Rectal smooth muscle tissue (tissue), 1 donor: ENCODE measurements around the gene RACK1.

ENCODE experiments used
- H3K27ac ChIP-seq: one replicate; pipeline ENCODE4 v1.7.0; 2013; ENCODE audit warnings: low read depth, low read length, inconsistent platforms
- H3K27me3 ChIP-seq: one replicate; pipeline ENCODE4 v1.7.0; 2013; ENCODE audit warnings: low read length; ENCODE audit not compliant: control insufficient read depth, insufficient read depth
- H3K36me3 ChIP-seq: one replicate; pipeline ENCODE4 v1.7.0; 2013; ENCODE audit warnings: low read length; ENCODE audit not compliant: control insufficient read depth, insufficient read depth
- H3K4me1 ChIP-seq: one replicate; pipeline ENCODE4 v1.7.0; 2013; ENCODE audit warnings: low read length; ENCODE audit not compliant: control insufficient read depth, insufficient read depth
- H3K4me3 ChIP-seq: one replicate; pipeline ENCODE4 v1.7.0; 2013; ENCODE audit warnings: low read length
- H3K9ac ChIP-seq: one replicate; pipeline ENCODE4 v1.7.0; 2013; ENCODE audit warnings: low read length

RACK1 gene

GRCh38 chr5:181255276-181255675 lies 11.6 kb upstream of the RACK1 start:
- peaks cover 17% of the 10 kb centered on the region for H3K4me1 ChIP-seq
- H3K9ac ChIP-seq = no peak overlapping the region
- H3K36me3 ChIP-seq = peaks cover 3% of the 10 kb centered on the region
- no peak overlapping the region for H3K27ac ChIP-seq
- H3K4me3 ChIP-seq = no peak overlapping the region
- no peaks in the 10 kb centered on the region for H3K27me3 ChIP-seq

- peaks cover 25% of the 10 kb centered on the region for H3K4me1 ChIP-seq
- H3K36me3 ChIP-seq = no peaks in the 10 kb centered on the region
- no peaks in the 10 kb centered on the region for H3K27me3 ChIP-seq
- H3K9ac ChIP-seq = no peak overlapping the region
- H3K27ac ChIP-seq = peak overlapping the region; percentile 63
- H3K4me3 ChIP-seq = peak overlapping the region; percentile 59
Observed at GRCh38 chr5:181248277-181248676, 4.6 kb upstream of the RACK1 start.

DNA sequence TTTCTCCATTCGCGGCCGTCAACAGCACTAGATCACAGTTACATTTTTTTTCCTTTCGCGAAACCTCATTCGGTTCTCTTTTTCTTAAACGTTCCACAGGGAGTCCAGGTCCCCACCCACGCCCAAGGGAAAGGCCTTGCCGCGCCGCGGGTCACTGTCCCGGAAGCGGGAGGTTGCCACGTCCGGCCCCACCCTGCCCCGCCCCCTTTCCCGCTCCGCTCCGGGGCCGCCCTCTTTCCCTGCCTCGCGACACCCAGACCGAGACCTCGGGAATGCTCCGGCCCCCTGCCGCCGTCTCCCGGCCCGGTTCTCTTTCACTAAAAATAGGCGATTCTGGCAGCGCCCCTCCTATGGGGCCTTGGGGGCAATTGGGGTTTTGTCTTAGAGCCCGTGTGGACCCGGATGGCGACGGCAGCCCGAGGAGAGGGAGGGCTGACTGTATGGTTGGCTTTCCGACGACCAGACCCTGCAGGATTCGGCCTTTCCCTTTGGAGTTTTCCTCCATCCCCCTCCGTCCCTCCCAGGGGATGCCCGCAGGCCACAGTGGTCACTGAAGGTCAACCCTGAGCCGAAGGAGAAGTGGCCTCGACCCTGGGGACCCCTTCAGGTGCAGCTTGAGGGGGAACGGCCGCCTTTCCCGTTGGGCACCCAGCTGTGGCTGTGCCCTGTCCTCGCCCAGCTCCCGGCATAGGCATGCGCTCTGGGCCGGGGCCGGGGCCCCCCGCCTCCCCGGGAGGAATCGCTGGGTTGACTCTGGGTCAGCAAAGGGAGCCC lies 2.8 kb upstream of the RACK1 start:
- H3K36me3 ChIP-seq = peaks cover 7% of the 10 kb centered on the region
- H3K27me3 ChIP-seq = no peaks in the 10 kb centered on the region
- peak overlapping the region; percentile 96 for H3K27ac ChIP-seq
- H3K4me3 ChIP-seq = peak overlapping the region; percentile 99
- peak overlapping the region; percentile 99 for H3K9ac ChIP-seq
- peaks cover 39% of the 10 kb centered on the region for H3K4me1 ChIP-seq

DNA sequence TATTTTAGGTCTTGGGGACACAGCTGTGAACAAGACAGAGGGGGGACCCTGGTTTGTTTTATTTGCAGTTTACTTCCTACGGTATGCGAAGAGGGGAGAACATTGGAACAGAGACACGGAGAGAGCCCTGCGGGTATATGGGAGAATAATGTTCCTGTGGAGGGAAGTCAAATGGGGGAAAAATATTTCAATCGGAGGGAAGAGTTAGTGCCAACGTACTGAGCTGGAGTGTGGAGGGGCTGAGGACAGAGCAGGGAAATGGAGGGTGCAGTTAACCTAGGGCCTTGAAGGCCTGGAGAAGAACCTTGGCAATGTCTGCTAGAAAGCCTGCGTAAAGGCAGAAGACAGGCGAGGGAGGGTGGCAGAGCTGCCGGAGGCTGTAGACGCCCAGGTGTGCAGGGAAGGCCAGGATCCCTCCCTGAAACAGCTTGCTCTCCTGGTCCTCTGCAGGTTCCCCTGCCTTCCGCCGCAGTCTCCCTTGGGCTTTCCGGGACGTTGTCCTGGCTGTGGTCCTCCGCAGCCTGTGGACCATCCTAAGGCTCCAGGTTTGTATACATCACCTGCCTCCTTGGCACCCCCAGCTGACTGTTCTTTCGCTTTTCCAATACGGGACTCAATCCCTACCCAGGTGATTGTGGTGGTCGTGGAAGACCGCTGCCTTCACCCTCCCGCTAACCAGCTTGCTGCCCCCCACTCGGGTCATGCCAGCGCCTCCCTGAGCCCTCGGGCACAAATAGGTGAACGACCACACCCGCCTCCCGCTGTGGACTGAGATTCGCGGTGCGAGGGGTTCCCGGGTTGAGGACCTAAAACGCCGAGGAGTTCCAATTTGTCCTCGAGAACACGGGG lies 1.9 kb upstream of the RACK1 start:
- Histone ChIP-seq H3K27ac (peak overlapping the region; percentile 96), H3K9ac (peak overlapping the region; percentile 77), H3K4me3 (peak overlapping the region; percentile 99), H3K36me3 (peaks cover 12% of the 10 kb centered on the region), H3K27me3 (no peaks in the 10 kb centered on the region), H3K4me1 (peaks cover 39% of the 10 kb centered on the region)

DNA sequence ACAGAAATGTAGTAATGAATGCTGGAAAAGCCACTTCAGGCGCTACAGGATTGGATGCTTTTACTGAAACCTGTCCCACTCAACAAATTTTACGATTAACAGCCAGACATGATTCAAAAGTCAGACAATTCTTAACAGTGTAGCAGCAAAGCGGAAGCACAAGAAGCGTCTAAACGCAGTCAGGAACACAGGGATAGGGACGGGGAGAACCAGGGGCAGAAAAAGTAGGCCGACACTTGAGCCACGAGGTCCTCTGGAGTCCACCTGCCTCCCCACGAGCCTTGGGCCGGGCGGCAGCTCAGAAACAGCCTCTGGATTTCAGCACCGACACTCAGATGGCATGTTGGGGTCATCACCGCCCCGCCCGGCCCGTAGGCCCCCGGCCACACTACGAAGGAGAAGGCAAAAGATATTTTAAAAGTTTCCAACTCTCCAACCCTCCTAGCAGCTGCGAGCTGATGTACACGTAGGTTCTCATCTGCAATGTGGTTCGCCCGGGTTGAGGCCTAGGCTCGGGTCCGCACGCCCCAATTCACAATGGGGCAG lies 615 bp downstream of the RACK1 start:
- H3K27me3 ChIP-seq = no peaks in the 10 kb centered on the region
- H3K27ac ChIP-seq = peak overlapping the region; percentile 86
- H3K36me3 ChIP-seq = peaks cover 26% of the 10 kb centered on the region
- peak overlapping the region; percentile 93 for H3K9ac ChIP-seq
- peak overlapping the region; percentile 97 for H3K4me3 ChIP-seq
- peaks cover 28% of the 10 kb centered on the region for H3K4me1 ChIP-seq

DNA sequence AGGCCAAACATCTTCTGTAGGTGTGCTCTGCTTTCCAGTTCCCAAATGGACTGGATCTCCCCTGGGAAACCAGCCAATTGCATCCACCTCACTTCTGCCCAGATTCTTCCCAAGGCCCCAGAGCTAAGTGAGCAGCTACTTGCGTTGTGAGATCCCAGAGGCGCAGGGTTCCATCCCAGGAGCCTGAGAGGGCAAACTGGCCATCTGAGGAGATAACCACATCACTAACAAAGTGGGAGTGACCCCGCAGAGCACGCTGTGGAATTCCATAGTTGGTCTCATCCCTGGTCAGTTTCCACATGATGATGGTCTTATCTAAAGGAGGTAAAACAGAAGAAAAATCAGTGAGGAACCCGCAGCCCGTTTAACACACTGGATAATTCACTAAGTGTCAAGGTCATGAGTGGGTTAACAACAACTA lies 1.7 kb downstream of the RACK1 start:
- H3K36me3 ChIP-seq = peaks cover 37% of the 10 kb centered on the region
- H3K4me3 ChIP-seq = peak overlapping the region; percentile 97
- no peak overlapping the region for H3K9ac ChIP-seq
- H3K4me1 ChIP-seq = peaks cover 23% of the 10 kb centered on the region
- peak overlapping the region; percentile 86 for H3K27ac ChIP-seq
- H3K27me3 ChIP-seq = no peaks in the 10 kb centered on the region

DNA sequence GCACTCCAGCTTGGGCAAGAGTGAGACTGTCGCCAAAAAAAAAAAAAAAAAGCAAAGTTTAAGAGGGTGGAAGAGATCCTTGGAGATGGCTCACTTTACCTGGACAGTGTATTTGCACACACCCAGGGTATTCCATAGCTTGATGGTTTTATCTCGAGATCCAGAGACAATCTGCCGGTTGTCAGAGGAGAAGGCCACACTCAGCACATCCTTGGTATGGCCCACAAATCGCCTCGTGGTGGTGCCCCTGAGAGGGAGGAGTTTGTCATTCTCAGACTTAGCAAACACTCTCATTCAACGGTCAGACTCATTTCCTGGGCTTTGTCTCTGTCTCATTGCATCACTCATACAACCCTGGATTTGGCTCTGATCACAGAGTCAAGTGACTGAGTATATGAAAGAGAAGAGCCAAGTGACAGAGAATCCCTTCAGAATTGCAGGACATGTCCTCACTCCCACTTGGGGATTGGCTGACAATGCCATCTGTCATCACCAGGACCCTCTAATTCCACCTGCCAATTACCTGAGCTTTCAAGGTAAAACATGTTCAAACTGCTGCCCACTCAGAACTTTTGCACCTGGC lies 2.2 kb downstream of the RACK1 start:
- peaks cover 42% of the 10 kb centered on the region for H3K36me3 ChIP-seq
- no peak overlapping the region for H3K9ac ChIP-seq
- H3K27me3 ChIP-seq = no peaks in the 10 kb centered on the region
- peaks cover 23% of the 10 kb centered on the region for H3K4me1 ChIP-seq
- peak overlapping the region; percentile 97 for H3K4me3 ChIP-seq
- H3K27ac ChIP-seq = no peak overlapping the region

GRCh38 chr5:181239062-181239663 lies 4.5 kb downstream of the RACK1 start:
- Histone ChIP-seq H3K4me3 (no peak overlapping the region), H3K27me3 (no peaks in the 10 kb centered on the region), H3K9ac (no peak overlapping the region), H3K36me3 (peaks cover 51% of the 10 kb centered on the region), H3K4me1 (peaks cover 15% of the 10 kb centered on the region), H3K27ac (no peak overlapping the region)

DNA sequence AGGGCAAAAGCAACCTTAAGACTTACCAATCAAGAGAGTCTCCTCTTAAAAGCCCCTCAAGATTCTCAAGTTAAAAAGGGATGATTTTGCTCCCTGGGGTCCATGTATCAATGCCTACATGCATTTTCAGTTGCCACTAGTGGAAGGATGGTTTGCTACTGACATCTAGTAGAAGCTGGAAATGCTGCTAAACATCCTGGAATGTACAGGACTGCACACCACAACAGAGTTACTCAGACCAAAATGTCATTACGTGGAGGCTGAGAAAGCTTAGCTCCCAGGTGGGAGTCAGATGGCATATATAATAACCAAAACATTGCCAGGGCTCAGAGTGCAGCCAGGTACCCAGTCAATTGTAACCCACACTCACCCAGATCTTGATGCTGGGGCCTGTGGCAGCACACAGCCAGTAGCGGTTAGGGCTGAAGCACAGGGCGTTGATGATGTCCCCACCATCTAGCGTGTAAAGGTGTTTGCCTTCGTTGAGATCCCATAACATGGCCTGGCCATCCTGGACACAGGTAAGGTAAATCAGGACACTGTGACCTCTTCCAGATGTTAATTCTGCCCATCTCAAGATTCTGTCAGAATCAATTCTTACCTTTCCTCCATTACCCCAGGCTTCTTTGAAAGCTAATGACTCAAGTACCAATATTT lies 5.8 kb downstream of the RACK1 start:
- H3K4me1 ChIP-seq = peaks cover 15% of the 10 kb centered on the region
- peaks cover 55% of the 10 kb centered on the region for H3K36me3 ChIP-seq
- no peak overlapping the region for H3K4me3 ChIP-seq
- H3K9ac ChIP-seq = no peak overlapping the region
- H3K27me3 ChIP-seq = no peaks in the 10 kb centered on the region
- H3K27ac ChIP-seq = no peak overlapping the region

DNA sequence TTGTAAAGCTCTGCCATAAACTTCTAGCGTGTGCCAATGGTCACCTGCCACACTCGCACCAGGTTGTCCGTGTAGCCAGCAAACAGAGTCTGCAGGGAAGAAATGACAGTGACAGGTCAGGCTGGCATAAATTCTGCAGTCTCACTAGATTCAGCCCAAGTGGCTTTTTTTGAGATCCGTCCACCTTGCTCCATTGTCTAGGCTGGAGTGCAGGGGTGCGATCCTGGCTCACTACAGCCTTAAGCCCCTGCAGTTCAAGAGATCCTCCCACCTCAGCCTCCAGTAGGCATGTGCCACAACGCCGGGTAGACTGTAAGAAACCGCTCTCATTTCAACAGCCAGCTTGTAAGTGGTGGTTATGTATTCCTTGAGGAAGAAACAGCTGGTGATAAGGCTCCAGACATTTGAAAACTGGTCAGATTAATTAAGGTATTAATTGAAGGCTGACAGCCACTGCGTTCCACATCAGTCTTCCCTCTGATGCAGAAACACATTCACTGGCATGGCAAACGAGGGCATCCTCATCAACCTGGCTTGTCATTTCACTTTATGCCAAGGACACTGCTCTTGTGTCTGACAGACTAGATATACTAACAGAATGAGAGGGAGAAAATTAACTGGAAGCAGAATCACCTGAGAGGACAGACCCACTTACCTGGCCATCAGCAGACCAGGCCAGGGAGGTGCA lies 6.6 kb downstream of the RACK1 start:
- peaks cover 7% of the 10 kb centered on the region for H3K4me1 ChIP-seq
- no peak overlapping the region for H3K27ac ChIP-seq
- H3K4me3 ChIP-seq = no peak overlapping the region
- H3K27me3 ChIP-seq = no peaks in the 10 kb centered on the region
- H3K9ac ChIP-seq = no peak overlapping the region
- peaks cover 61% of the 10 kb centered on the region for H3K36me3 ChIP-seq

GRCh38 chr5:181236471-181236870 lies 7.2 kb downstream of the RACK1 start:
- Histone ChIP-seq H3K4me3 (no peak overlapping the region), H3K4me1 (peaks cover 1% of the 10 kb centered on the region), H3K9ac (no peak overlapping the region), H3K27me3 (no peaks in the 10 kb centered on the region), H3K36me3 (peaks cover 55% of the 10 kb centered on the region), H3K27ac (no peak overlapping the region)
